ENCODE measurements around the gene TMEM255B. TPM values are rescaled to one million over a fixed set of nuclear protein-coding genes. Genes with fewer than 3 reads are reported as not detected.

The TMEM255B gene
- total and polyA plus RNA-seq, 2 of the 4 experiments (the other 2 are of a cell fraction) = 0.36 to 0.94 TPM

DNA sequence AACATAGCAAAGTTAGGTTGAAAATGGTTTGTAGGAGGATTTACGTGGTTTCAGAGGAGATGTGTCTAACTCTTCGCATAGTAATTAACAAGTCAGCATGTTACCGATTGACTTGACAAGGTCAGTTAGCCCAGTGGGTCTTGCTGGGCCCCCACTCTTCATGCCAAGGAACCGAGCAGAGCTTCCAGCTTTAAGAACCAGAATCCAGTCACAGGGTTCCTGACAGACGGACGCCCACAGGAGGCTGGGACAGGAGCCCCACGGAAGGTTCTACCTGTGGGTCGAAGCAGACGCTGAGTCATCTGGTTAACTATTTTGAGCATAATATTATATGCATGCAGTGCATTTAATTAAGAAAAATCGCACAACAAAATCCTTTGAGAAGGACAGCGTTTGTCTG is 3.5 kb downstream of the TMEM255B start:
- Histone ChIP-seq H4K20me1 (ENCODE audit: insufficient read depth, low read length) (no peaks in the 10 kb centered on the region), H2AK5ac (ENCODE audit: low read depth, low read length) (no peak overlapping the region), H3K4me3 (ENCODE audit: insufficient read depth, low read depth, low read length) (no peak overlapping the region), H3K79me1 (ENCODE audit: low read depth in 1 of 2, low read length in 2 of 2) (no peaks in the 10 kb centered on the region), H4K5ac (ENCODE audit: low read depth, low read length) (no peak overlapping the region), H3K9ac (ENCODE audit: low read depth, low read length) (no peak overlapping the region), H3K14ac (replicated peaks; ENCODE audit: low read depth, low read length) (no peak overlapping the region), H2AK9ac (replicated peaks; ENCODE audit: low read depth, low read length, poor library complexity) (no peak overlapping the region), H3K27me3 (ENCODE audit: control insufficient read depth, insufficient read depth, low read length) (peaks cover 38% of the 10 kb centered on the region), H3K27ac (ENCODE audit: insufficient read depth, low read length) (no peak overlapping the region), H2BK5ac (ENCODE audit: low read depth, low read length, poor library complexity, severe bottlenecking) (no peak overlapping the region), H3K4ac (ENCODE audit: low read depth, low read length) (no peak overlapping the region), H4K8ac (ENCODE audit: low read depth in 2 of 2, low read length in 2 of 2) (no peak overlapping the region), H3K4me2 (ENCODE audit: low read depth, low read length) (no peak overlapping the region), H3K18ac (ENCODE audit: low read depth, low read length) (no peak overlapping the region), H2BK15ac (ENCODE audit: low read depth, low read length) (no peak overlapping the region), H4K91ac (ENCODE audit: insufficient read depth, low read depth, low read length) (no peak overlapping the region), H3K56ac (ENCODE audit: extremely low read depth, insufficient read depth, low read length) (no peak overlapping the region), H3K9me3 (ENCODE audit: control insufficient read depth, insufficient read depth, low read length) (no peaks in the 10 kb centered on the region), H3K4me1 (ENCODE audit: control insufficient read depth, insufficient read depth, low read length) (peaks cover 3% of the 10 kb centered on the region; the same call in 1 of the 2 replicates), H2AFZ (replicated peaks; ENCODE audit: low read length, poor library complexity) (no peak overlapping the region), H2BK20ac (ENCODE audit: low read depth, low read length) (no peak overlapping the region), H2BK120ac (ENCODE audit: low read depth, low read length) (no peak overlapping the region), H3K36me3 (ENCODE audit: control insufficient read depth, insufficient read depth, low read length) (no peaks in the 10 kb centered on the region), H3K9me1 (ENCODE audit: insufficient read depth, low read length) (no peaks in the 10 kb centered on the region; the same call in 1 of the 2 replicates), H3K23ac (ENCODE audit: low read depth, low read length) (no peak overlapping the region)
- in situ Hi-C loops (cut with MboI; ENCODE audit: low sequenced_read_pairs) (no loop called here), dilution Hi-C loops (cut with HindIII; ENCODE audit: low sequenced_read_pairs, unreplicated experiment) (no loop called here), intact Hi-C loops (cut with micrococcal nuclease) (no loop called here)
- ATAC-seq (ENCODE audit: low read depth) (no peak), DNase-seq (no peak)
- TF ChIP-seq RCOR1 (IDR thresholded peaks at IDR 0.05; ENCODE audit: insufficient replicate concordance, low read length) (no peak), RAD21 (IDR thresholded peaks at IDR 0.05; ENCODE audit: low read length) (no peak), NFE2L2 (IDR thresholded peaks at IDR 0.05; ENCODE audit: low read depth, low read length) (no peak), MAZ (IDR thresholded peaks at IDR 0.05; ENCODE audit: borderline replicate concordance, low read depth, low read length) (no peak)
- TF ChIP-seq, protein P1, sequence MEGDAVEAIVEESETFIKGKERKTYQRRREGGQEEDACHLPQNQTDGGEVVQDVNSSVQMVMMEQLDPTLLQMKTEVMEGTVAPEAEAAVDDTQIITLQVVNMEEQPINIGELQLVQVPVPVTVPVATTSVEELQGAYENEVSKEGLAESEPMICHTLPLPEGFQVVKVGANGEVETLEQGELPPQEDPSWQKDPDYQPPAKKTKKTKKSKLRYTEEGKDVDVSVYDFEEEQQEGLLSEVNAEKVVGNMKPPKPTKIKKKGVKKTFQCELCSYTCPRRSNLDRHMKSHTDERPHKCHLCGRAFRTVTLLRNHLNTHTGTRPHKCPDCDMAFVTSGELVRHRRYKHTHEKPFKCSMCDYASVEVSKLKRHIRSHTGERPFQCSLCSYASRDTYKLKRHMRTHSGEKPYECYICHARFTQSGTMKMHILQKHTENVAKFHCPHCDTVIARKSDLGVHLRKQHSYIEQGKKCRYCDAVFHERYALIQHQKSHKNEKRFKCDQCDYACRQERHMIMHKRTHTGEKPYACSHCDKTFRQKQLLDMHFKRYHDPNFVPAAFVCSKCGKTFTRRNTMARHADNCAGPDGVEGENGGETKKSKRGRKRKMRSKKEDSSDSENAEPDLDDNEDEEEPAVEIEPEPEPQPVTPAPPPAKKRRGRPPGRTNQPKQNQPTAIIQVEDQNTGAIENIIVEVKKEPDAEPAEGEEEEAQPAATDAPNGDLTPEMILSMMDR (conservative IDR thresholded peaks at IDR 0.05; ENCODE audit: low read depth, low read length) = no peak
- WGBS, 2 experiments (ENCODE audit: extremely low coverage in 2 of 2, insufficient read length in 1 of 2) = 17% methylated on average over 3 of the region's 11 CpGs; no CpG with 5 or more reads in 1 of the 2 experiments
- POLR2A ChIA-PET (ENCODE audit: unreplicated experiment) = no interaction called here
- CTCF ChIA-PET = no interaction called here
- no TSS peak for BruUV-seq (replicated peaks)

All from IMR-90 (cell line).